IPS-NIHi11 (cell line): ENCODE measurements around the gene USP32.
A peak's percentile ranks its signal among the peaks of the same experiment; 100 is the strongest.

Source experiments
- DNase-seq: peaks from one replicate; pipeline ENCODE4 v3.0.0; 2012; ENCODE audit warnings: mixed read lengths, low spot score

Gene USP32

DNA sequence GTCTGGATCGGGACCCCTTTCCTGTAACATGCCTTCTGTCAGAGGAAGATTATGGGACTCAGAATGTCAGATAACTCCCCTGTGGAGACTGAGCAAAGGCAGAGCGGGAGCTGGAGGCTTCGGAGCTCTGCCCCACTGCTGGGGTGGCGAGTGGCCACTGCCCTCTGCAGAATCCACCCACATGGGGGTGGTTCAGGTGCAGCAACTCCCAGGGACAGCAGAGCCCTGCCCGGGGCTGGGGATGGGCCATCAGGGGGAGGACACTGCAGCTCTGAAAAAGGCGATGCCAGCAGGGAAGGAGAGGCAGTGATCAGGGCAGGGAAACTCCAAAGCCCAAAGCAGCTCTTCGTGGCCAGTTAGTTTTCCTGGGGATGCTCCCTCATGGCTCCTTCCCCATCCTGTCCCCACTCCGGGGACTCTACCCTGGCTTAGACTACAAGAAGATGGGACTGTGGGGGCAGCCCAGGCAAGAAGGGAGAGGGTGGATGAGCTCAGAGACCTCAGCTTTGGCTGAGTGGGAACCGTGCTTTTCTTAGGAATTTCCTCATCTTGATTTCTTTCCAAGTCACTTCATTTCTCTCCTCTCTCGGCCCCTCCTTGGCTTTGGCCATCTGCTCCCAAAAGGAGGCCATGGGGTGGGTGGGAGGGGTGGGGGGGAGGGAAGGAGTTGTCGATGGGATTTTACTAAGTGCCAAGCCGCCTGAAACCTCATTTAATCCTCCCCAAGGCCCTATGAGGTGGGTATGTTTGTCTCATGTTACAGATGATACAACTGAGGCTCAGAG is 238.1 kb downstream of the USP32 start:
- DNase-seq, result no peak

DNA sequence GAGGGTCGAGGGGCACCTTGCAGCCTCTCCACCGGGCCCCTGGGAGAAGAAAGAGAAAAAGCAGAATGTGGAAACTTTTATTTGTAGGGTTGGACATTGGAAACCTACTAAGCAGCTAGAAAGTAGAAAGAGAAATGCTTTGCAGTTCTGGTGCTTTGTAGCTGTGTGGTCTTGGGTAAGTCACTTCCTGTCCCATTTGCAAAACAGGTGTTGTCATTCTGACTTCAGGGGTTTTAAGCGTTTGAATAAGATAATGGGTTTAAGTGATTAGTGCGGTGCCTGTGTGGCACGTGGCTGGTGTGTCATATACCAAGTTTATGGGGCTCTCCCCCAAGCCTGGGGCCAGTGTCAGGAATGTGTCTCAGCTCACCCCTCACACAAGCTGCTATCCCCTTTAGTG is 240.6 kb downstream of the USP32 start:
- no peak for DNase-seq

DNA sequence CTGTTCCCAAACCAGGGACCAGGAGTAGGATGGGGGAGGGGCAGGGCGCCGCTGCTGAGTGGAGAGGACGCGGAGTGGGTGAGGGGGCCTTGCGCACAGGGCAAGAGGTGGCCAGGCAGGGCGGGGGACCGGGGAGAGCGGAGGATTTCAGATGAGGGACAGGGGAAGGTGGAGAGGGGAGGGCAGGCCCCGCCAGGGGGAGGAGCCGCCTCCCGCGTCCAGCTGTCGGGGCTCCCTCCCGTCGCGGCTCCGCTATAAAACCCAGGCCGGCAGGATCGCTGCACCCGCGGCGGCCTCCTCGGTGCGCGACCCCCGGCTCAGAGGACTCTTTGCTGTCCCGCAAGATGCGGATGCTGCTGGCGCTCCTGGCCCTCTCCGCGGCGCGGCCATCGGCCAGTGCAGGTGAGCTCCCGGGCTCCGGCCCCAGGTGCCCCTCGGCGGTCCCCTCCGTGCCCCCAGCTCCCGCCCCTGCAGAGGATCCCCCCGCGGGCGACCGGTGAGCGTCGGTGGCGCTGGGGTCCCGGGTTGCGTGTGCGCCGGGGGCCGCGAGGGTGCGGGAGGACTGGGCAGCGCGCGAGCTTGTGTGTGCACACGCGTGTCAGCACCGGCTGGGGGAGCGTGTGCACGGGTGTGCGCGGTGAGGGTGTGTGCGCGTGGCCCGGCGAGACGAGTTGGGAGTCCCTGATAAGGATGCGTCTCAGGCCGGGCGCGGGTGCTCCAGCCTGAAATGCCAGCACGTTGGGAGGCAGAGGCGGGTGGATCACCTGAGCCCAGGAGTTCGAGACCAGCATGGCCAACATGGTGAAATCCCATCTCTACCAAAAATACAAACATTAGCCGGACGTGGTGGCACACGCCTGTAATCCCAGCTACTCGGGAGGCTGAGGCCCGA is 242.0 kb downstream of the USP32 start, which contains the start of gene CA4:
CA4 (plus strand) TSS at position 283 of the 892 bp plus-strand sequence; CDS start at position 345, 62 bp downstream.
- DNase-seq, result peak; percentile 82

DNA sequence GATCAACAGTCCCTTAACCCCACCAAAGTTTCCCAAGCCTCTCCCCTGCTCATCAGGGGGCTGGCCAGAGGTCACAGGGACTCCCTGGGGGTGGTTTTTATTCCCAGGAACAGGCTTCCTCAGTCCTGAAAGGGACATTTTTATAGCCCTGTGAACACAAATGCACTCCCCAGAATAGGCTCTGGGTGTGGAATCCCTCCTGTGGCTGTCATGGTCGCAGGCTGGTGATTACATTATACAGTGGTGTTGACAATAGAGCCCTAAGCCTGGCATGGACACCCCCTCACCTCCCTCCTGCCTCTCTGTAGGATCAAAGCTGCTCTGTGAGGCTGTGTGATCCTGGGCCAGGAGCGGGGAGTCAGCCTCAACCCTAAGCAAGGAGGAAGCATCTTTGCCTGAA is 243.6 kb downstream of the USP32 start:
- DNase-seq, result no peak

DNA sequence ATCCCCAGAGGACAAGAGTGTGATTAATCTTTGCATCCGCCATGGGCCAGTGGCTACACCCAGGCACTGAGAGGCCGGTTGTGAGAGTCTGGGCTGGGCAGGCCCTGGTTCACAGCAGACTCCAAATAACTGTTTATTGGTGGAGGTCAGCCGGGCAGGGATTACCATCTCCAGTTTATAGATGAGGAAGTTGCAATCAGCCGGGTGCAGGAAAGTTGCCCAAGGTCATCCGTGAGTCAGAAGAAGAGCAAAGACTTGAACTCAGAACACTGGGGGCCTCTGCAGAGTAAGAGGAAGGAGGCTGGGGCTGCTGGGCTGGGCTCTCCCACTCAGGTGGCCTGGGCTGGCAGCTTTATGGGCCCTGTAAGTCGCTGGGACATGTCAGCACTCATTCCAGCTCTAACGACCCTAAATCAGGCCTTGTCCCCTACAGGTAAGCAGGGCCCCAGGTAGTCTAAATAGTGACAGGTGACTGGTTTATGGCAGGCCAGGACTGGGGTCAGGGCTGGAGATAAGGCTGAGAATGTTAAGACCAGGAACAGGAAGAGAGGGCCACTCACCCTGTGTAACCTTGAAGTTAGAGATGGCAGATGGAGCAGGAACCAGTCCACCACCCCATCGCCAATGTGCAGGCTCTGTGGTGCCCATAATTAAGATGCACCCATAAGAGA is 244.2 kb downstream of the USP32 start:
- no peak for DNase-seq

DNA sequence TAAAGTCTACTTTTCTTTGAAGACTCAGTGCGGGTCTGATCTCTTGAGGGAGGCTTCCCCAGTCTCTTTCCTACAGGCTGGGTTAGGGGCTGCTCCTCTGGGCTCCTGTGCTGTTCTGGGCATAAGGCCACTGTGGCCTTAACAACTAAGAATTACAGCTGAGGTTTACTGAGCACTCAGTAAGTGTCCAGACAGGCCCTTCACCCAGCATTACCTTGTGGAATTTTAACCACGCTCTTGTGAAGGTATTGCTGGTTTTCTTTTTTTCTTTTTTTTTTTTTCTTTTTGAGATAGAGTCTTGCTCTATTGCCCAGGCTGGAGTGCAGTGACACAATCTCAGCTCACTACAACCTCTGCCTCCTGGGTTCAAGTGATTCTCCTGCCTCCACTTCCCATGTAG is 245.7 kb downstream of the USP32 start:
- no peak for DNase-seq

DNA sequence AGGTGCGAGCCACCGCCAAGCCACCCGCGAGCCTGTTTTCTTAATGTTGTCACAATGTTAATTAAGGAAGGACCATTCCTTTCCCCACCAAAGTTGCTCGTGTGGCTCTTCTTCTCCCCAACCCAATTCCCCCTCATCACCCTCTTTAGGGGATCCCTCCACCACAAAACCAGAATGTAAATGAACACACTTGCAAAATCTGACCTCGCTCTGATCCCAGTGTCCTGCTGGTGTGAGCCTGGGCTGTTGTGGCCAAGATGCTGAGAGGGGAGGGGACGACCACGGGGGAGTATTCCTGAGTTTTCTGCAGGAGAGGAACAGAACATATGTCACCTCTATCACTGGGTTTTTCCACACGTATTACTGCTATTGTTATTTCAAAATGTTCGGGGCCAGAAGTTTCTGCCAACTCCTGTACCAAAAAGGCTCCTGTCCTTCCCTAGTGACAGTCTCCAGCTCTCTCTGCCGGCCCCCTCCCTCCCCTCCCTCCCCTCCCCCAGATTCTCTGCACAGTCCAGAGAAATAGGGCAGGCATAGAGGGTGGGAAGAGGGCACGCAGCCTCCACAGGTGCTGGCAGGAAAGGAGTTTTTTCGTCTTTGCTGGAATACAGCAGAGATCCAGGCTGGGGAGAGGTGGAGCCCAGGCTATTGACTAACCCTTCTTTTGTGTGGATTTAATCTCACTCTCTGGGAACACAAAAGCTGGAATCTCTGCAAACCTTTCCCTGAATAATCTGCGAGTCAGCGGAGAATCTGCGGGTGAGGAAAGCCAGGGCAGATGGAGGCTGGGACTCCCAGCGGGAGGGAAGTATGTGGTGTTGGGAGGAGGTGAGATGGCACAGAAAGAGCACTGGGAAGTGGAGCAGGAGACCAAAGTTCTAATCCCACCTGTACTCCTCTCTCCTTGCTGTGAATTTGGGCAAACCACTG is 246.7 kb downstream of the USP32 start:
- DNase-seq, result no peak

DNA sequence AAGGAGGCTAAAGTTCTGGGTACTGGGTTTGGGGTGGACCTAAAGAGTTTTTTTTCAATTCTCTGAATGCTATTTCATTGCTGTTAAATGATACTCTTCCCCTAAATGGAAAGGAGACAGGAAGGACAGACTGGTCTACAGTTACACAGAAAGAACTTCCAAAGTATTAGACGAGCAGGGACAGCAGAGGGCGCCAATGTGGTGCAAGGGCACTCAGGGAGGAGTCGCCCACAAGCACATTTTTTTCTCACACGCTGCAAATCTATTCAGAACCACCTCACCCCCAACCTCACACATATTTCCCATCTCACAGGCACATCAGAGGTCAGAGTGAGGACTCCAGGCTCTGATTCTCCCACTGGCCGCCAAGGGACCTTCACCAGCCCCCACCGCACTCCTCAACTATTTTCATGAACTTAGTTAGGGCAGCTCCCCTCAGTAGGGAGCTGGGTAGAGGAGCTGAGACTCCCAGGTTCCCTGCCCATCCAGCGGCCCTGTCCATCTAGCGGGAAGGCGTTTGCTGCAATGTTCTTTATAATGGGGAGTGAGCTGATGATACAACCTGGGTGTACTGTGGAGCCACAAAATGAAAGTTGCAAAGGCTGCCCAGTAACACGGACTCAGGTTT is 248.9 kb downstream of the USP32 start:
- DNase-seq, result peak; percentile 74

DNA sequence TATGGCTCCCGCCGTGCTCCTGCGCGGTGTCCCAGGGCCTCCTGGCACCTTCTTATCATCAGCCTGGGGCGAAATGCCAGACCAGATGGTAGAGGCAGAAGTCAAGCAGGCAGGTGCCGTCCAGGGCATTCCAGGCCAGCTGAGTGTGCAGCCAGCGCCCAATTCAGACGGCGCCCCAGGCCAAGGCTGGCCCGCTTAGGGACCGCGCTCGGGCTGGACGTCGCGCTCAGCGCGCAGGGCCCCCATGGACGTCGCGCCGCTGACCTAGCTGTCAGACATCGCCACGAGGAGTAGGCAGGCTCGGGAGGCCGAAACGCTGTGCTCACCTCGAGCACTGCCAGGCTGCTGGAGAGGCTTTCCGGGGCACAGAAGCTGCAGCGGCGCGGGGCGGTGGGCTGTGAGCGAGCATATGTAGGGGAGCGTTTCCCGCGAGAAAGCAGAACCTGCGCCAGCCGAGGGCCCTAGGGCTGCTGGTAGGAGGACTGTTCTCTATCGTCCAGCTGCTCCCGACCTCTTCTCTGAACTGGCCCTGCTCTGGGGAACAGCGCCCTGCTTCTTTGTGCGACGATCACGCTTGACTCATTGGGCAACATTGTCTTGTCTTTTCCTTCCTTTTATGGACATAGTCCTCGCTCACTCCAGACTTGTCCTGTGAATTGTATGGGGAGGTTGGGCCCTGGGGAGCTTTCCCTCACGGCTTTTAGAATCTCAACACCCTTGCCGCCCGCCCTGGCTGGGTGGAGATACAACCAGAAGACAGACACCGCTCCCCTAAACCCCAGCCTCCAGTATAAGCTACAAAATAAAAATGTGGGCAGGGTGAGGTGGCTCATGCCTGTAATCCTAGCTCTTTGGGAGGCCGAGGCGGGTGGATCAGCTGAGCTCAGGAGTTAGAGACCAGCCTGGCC is 250.6 kb downstream of the USP32 start:
- peak; percentile 43 for DNase-seq

DNA sequence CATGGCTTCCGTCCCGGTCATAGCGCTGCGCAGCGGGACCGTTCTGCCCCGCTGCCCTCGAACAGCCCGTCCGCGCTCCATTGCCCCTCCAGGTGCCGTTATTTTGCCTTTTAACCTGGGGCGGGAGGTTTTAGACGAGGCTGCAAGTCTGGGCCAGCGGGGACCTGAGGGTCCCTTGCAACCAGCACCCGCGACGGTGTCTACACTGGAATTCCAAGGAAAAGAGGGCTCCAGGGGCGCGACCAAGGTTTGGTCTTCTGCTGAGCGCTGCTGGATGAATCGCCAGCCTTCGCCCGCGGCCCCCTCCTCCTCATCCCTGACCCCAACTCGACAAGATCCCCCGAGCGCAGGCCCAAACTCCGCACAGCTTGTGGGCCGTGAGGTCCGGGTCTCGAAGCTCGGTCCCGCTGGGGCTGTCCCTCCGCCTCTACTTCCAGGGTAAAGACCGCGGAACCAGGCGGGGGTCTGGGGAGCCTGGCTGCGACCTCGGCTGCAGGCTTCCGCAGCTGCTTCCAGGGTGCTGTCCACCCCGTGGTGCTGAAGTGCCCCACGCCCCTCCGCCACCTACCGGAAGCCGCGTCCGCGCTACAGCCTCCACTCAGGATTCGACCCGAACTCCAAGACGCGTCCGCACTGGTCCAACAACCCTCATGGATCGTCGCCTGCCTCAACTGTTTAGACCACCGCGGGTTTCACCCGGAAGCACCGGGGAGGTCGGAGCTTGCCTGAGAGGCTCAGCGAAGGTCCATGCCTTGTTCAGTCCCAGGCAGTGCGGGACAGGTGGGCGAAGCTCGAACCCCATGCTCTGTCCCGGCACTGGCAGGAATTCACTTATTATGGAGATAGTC is 252.3 kb downstream of the USP32 start:
- DNase-seq, result peak; percentile 90

DNA sequence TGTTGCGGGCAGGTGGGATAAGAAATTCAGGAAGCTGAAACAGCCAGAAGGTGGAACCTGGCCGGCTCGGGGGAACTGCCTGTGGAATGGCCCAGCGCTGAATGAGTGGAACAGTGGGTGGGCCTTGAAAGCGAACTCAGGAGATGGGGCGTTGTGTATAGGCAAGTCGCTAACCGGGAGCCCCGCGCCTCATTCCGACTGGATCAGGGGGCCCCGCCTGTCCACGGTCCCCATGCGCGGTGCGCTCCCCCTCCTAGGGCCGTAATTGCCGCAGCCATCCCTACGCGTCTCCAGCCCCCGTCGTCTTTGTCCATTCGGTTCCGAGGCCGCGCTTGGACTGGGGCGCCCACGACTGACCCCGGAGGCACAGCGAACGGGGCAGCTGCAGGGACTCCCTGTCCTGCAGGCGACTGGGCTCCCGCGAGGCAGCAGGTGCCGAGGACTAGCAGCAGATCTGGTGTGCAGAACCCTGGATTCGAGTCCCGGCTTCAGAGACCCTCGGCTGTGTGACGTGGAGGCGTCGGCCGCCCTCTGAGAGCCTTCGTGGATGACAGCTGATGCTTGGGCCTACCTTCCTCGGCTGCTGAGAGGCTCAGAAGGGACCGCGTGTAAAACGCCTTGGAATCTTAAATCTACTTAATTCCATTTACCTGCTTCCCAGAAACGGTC is 253.0 kb downstream of the USP32 start:
- DNase-seq, result peak; percentile 4

DNA sequence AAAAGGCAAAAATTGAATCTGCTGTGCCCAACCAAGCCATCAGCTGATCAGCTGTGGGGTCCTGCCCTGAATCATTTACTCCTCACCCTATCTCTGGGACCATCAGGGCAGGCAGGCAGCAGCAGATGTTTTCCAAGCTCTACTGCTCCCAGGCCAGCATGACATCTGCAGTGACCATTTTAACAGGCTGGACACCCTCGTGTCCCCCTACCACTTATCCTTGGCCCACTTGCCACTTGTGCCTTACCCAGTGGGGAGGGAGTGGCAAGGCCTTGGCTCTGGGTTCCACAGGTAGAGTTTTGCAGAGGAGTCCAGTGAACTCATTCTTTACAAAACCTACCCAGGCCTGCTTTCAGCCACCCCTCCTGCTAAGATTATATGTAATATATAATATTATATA is 254.2 kb downstream of the USP32 start:
- no peak for DNase-seq

DNA sequence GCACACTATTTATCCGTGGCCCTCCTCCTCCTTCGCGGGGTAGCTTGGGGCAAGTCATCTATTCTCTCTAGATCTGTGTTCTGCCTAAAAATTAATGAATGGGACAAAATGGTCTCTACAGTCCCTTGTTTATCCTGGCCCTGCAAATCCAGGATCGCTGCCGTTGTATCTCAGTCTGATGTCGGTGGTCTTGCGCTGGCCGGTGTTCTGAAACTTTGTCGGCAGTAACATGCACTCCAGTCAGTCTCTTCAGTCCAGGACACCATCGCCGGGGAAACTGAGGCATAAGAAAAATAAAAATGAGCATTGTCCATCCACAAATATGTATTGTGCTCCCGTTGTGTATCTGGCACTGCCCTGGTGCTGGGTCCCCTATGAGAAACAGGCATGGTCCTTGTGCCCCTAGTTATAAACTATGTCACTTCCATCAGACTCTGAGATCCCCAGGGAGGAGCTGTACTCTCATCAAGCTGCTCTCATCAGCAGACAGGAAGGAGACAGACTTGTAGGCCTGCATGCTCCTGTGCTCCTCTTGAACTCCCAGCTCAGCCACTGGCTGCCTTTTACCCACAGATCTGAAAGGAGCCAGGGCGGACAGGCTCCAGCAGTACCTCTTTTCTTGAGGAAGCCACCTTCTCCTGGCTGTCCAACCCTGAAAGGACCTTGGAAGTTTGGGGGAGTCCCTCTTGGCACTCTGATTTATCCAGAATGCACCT is 255.8 kb downstream of the USP32 start:
- DNase-seq, result no peak

DNA sequence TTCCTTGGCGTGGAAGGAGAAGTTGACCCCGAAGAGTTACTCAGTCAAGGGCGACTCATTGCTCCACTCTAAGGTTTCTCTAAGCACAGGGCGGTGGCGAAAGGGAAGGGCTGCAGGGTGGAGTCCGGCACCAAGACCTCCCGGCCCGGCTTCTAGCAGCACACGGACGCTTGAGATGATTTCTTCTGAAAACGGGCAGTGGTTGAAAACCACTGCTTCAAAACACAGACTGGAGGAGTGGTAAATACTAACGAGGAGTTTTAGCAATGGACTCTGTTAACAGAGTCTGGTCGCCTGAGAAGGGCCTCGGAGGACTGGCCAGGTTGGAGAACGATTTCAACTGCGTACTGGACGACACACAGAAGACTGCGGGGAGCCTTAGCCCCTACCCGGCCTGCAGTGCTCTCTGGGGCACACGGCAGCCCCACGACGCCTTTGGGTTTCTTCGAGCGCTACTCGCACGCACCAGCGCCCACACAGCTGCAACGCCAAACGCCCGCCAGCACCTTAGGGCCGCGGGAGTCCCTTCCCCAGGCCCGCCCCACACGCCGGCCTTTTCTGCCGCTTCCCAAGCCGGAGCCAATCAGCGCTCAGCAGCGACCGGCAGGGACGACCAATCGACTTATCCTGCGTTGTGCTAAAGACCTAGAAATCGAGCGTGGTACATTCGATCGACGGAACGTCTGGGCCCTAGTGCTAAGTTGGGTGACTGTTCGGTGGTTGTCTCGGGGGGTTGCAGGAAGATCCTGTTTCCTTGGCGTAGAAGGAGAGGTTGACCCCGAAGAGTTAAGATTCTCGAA is 256.6 kb downstream of the USP32 start:
- peak; percentile 99 for DNase-seq

DNA sequence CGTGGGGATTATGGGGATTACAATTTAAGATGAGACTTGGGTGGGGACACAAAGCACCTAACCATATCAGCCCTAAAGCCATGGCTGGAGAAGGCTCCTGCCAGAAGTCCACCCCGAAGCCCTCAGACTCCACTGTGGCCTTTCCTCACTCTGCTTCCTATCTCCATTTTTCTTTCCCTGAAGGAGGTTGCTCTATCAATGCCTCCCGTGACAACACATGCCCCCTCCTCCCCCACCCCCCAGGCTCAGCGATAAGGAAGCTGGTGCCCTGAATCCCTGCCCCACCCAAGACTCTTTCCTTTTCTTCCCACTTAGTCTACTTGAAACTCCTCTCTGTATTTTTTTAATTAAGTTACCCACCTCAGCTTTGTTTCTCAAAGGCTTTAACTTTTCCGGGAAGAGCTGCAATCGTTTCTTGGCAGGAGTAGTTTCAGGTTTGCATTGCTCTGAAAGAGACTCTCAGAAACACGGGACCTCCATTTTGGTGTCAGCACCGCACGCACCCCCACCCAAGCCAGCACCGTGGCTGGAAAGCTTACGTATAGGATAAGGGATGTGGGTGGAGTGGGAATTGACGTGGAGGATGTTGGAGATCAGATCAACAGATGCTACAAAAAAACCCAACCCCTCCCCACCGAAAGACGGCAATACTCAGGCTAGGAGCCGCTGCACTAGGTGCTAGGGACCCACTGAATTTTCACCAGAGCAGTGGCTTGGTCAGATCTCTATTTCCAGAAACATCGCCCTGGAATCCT is 257.4 kb downstream of the USP32 start:
- DNase-seq, result peak; percentile 6

DNA sequence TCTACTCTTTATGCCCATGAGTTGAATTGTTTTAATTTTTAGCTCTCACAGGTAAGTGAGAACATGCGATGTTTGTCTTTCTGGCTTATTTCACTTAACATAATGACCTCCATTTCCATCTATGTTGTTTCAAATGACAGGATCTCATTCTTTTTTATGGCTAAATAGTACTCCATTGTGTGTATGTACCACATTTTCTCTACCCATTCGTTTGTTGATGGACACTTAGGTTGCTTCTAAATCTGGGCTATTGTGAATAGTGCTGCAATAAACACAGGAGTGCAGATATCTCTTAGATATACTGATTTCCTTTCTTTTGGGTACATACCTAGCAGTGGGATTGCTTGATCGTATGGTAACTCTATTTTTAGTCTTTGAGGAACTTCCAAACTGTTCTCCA is 261.5 kb downstream of the USP32 start:
- DNase-seq, result no peak
